GM19238 (cell line): ENCODE data around the gene AVPI1.
"Not testable (repeated sequence)": the region's sequence is repeated elsewhere in the genome, so short reads cannot be mapped to it uniquely, and the experiment has no call there.

Source experiments
- DNase-seq: peaks from one replicate; pipeline ENCODE4 v3.0.0; 2011; ENCODE audit warnings: low spot score; ENCODE audit not compliant: insufficient read length

AVPI1 gene

DNA sequence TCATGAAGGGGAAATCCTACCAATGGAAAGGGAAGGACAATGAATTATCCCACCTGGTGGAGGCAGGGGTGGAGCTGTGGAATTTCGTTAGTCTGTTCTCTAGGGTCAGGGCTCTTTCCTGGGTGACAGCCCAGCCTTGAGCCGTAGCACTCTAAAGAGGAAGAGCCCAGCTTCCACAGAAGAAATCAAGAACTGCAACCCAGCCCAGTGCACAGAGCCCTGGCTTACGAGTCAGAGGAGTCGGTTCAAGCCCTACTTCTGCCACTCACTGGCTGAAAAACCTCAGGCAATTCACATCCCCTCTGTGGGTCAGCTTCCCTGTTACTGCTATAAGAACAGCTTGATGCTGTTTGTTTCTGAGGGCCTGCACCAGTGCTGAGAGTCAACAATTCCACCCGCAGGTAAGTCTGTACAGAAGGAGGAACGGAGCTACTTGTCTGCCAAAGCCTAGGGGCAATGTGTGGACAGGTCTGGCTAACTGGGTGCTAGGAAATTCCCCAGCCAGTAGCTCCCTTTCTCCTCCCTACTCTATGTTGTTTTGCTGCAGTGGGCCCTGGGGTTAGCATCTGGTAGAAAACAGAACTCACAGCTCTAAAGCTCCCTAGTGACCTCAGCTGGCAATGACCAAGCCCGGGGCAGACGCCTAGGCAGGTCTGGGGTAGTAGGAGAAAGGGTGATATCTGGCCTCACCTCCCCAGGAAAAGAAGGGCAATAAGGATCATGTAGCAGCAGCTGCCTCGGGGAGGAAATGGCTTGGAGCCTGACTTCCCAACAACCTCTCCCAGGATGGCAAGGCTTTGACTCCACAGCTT lies 3.3 kb downstream of the AVPI1 start:
- no peak for DNase-seq

DNA sequence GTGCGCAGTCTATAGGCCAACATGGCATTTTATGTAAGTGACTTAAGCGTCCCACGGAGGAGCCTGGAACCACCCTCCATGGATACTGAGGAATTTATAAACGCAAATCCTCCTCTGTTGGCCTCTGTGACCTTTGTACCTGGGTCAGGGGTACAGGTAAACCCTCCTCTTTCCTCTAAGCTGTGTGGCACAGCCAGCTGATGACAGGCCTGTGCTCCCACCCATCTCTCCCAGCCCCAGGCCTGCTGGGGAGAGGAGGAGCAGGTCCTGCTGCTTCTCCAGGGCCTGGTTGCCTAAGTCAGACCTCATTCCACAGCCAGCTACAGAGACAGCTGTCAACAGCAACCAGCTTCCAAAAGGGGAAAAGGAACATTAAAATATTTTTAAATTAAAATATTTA lies 5.0 kb downstream of the AVPI1 start:
- DNase-seq = no peak

DNA sequence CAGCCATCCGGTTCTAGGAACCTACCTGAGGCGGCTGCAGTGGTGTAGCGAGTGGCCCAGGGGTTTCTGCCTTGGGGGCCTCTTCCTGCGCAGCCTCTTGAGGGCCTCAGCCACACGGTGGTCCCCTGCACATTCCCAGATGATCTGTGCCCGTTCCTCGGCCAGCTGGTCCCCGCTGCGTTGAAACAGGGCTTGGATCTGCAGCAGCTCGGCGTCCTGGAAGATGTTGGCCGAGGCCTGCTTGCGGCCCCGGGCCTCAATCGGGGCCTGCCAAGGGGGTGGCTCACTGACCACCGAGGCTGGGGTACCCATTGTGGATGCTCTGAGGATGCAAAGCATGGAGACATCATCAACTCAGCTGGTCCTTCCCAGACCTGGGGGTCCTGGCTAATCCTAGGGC lies 7.4 kb downstream of the AVPI1 start:
- no peak for DNase-seq

DNA sequence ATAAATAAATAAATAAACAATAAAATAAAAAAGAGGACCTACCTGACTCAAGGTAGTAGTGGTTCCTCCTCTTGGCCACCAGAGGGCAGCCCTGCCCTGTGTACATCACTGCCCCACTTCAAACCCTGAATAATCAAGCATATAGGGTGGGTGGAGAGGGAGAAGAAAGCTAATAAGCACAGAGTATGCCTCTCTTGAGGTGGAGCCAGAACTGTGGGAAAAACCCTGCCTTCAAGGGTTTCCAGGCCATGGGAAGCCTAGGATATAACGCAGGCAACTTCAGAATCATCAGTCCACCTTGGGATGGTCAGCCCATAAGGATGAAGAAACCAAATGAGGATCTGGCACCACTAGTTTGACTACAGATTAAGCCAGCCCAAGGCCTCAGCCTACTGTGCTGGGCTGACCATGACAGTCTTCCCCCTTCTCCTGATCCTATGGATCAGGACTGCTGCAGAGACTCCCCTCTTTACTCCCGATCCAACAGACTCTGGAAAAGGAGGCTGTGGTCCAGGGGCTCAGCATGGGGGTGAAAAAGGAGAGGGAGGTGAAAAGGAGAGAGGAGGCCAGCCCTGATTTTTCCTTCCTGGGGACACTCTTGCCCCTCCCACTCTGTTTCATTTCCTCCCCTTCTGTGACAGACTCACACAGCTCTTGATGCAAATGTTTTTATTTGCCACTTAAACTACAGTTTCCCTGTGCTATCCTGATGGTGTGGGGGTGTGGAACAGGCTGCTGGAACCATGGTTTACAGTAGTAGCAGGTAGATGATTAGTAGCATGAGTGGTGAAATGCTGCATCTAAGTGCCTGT lies 10.1 kb downstream of the AVPI1 start:
- peak; percentile 54 for DNase-seq

DNA sequence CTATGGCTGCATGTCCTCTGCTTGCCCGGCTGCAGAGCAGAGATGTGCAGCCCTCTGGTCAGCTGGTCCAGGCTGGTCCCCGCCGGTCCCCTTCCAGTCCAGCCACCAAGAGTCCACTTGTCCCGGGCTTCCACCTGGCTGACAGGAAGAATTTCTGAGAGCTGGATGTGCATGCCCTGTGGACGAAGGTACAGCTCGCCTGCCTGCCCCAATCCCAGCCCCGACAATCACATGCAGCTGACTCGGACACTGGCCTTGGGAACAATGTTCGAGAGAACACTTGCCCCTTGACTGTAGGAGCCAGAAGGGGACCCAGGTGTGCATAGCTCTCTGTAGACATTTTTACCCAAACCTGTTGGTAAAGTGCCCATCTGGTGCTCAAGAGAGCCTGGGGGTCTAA lies 11.8 kb downstream of the AVPI1 start:
- no peak for DNase-seq

DNA sequence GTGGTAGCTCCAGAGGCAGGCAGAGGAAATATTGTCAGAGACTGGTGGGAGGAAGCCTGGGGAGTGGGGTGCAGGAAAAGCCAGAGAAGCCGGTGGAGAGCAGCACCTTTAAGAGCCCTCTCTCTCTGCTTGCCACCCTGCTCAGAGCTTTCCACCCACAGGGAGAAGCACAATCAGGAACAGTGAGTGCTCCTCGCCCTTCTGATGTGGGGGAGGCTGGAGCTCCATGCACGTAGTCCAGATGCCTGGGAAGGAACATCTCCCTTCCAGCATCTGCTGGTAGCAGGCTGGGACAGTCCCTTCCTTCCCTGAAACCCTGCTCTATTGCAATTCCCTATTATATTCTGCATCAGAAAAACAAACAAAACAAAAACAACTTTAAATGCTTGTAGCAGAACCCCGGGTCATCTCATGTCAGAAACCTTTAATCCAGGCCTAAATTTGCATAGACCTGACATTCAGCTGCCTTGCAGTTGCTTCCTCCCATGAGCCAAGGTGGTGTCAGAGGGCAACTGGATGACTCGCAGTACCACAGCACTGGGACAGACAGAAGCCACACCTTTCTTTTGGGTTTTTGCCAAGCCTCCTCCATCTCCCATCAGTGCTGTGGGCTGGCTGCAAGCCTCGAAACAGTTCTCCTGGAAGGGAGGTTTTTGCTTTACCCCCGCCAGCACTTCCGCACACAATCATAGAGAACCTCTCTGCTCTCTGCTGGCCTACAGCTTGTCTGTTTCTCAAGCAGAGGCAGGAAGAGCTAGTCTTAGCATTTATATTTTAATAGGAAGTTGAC lies 13.1 kb downstream of the AVPI1 start:
- no peak for DNase-seq

DNA sequence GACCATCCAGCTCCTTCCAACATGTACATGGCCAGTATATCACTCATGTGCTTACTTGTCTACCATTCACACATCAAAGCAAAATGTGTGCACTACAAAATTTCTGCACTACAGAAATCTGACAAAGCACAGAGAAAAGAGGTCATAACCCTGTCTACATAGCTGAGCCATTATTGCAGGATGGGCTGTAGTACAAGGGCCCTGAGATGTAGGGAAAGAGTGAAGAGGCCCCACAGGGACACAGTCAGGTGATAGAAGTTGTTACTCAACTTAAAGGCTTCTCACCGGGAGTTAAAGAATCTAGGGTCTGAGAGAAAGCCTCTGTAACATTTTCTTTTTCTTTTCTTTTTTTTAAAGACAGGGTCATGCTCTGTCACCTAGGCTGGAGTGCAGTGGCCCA lies 17.5 kb downstream of the AVPI1 start:
- no peak for DNase-seq

DNA sequence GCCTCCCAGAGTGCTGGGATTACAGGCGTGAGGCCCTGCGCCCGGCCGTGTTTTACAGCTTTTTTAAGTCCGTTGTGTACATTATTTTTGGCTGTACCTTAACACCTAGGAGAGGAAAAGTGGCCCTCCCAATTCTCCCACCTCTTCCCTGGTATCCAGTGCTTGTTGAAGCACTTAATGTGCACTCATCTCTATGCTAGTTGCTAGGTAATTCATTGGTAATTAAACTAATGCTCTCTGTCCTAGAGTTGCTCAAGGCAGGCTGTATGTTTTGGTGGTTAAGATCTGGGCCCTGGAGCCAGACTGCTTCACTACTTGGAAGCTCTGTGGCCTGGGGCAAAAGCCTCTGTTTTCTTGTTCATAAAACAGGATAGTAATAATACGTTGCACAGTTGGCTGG lies 19.6 kb downstream of the AVPI1 start:
- no peak for DNase-seq

DNA sequence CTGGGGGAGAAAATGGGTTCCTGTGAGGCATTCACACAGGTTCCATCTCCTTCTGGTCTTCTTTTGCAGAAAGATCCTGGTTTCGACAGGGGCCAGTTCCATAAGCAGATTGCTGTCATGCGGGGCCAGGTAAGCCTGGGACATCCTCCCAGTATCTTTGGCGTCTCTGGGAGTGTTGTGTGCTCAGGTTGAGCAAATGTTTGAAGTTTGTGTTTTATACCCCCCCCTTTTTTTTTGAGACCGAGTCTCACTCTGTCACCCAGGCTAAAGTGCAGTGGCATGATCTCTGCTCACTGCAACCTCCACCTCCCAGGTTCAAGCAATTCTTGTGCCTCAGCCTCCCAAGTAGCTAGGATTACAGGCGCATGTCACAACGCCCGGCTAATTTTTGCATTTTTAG lies 20.0 kb downstream of the AVPI1 start:
- no peak for DNase-seq

DNA sequence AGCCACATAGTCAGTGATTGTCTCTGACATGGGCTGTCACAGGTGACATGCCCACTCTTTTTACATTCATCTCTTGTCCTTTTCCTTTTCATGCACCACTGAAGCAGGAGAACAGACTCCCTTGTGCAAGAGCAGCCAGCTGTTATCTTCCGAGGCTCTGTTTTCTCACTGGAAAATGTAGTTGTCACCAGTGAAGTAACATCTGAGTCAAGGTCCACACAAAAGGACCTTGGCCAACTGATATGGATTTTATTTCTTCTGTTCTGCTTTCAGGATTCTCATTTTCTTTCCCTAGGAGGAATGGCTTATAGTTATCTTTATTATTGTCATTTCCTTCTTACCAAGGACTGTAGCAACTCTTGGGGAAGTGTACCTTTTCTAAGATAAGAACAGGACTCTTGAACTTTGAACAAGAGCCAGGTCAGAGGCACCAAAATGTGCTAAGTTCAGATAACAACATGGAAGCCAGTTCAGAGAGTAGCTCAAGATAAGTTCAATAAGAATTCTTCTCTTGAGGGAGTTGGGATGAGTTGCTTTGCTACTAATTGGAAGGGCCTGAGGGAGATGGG lies 22.7 kb downstream of the AVPI1 start:
- no peak for DNase-seq

DNA sequence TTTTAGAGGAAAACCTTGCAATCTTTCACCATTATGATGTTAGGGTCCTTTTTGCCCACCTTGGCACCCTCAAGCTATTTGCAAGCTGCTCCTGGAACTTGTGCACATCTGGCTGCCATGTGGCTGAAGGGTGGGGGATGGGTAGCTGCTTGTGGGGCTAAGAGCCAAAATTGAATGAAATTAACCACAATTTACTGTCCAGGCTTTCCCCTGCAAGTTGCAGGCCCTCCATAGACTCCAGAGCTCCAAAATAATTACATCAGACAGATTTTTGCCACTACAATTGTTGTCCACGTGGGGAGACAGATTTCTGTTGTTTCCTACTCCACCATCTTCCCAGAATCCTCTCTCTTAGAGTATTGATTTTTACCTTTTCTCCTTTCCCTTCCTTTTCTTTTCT lies 27.5 kb downstream of the AVPI1 start:
- no peak for DNase-seq

DNA sequence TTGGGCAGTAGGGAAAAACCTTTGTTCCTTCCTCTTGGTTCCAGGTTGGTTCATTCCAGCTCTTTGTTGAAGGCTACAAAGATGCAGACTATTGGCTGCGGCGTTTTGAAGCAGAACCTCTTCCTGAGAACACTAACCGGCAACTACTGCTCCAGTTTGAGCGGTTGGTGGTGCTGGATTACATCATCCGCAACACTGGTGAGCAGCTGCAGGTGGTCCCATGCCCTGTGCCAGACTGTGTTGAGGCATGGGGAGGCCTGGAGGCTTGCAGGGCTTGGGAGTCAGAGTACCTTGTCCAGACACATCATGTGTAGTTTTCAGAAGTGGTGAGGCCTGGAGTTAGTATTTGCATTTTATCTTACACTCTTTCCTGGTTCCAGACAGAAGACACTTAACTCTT lies 30.3 kb downstream of the AVPI1 start:
- DNase-seq = no peak

DNA sequence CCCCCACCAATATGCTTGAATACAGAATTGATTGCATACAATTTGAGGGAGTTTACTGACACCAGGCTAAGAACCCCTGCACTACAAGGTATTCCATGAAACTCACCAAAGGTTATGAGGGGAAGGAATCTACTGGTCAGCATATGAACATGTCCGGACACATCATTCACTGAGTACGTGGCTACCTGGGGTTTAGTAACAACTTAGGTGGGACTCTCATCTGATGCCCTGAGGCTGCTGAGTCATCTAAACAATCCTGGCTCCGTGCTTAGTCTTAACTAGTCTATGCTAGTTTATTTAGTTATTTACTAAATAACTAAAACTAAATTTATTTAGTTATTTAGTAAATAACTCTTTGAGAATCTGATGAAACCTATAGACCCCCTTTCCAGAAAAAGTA lies 35.3 kb downstream of the AVPI1 start:
- DNase-seq = no peak

DNA sequence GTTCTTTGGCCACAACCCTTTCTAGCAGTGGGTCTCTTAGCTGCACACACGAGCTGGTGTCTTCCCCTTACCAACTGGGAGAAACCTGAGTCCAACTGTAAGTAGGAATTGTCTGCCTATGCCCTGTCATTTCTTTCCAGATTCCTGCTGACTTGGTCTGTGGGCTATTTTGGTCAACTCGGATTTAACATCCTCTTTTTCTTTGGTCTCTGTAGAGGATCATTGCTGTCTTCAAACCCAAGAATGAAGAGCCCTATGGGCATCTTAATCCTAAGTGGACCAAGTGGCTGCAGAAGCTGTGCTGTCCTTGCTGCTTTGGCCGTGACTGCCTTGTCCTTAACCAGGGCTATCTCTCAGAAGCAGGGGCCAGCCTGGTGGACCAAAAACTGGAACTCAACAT lies 36.3 kb downstream of the AVPI1 start:
- DNase-seq = no peak

DNA sequence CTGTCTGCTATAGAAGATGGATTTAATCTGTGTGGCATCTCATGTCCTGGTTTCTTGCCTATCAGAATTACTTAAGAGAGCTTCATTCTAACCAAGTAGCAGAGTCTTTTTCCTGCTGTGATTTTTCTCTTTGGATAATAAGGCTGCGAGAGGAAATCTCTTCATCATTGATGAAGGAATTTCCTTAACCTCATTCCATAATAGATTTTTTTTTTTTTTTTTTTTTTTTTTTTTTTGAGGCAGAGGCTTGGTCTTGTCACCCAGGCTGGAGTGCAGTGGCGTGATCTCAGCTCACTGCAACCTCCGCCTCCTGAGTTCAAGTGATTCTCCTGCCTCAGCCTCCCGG lies 37.7 kb downstream of the AVPI1 start:
- DNase-seq = not testable (repeated sequence)

DNA sequence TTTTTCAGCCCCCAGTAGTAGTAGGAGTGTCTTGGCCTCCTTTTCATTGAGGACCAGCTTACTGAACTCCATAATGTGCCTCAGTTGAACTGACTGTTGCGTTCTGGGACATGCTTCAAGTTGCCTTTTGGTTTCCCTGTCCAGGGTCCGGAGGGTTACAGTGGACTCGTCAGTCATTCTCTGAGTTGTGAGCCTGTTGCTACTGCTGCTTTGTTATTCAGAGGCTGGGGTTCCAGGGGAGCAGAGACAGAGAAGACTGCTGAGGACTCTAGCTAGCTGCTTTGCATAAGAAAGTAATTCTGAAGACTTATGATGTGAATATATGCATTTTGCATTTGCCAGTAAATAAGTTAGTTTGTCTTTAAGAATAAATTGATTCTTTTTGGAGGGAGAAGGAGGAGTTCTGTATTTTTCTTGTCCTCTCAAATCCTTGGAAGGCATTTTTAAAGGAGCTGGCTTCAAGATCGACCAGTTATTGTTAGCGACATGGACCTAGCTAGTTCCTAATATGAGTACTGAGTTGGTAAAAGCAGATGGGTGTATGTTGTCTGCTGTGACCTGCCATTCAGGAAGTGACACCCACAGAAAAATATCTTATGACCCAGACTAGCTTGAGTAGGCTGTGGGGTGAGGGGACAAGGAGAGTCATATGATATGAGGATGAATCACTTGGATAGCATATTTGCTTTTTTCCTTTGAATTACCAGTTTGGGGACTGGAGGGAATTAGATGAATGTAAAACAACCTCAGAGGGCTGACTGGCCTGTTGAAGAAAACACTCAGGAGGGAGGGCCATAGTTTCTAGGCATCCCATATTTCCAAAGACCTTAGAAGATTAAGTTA lies 38.3 kb downstream of the AVPI1 start:
- peak; percentile 24 for DNase-seq

DNA sequence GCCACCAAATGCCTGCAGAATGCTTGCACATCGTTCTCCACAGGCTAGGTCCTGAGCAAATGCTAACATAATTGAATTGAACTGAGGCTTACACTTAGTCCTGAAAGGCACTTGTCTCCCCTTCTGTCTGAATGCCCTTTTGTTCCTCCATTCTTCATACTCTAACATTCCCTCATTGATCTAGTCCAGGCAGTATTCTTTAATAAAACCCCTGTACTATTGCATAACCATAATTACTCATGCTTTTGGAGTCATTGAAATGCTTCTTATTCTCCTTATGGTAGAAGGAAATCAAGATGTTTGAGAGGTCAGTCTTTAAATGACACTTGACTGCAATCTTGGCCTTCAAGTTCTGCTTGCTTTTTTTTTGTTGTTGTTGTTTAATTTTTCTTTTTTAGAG lies 39.5 kb downstream of the AVPI1 start:
- no peak for DNase-seq

DNA sequence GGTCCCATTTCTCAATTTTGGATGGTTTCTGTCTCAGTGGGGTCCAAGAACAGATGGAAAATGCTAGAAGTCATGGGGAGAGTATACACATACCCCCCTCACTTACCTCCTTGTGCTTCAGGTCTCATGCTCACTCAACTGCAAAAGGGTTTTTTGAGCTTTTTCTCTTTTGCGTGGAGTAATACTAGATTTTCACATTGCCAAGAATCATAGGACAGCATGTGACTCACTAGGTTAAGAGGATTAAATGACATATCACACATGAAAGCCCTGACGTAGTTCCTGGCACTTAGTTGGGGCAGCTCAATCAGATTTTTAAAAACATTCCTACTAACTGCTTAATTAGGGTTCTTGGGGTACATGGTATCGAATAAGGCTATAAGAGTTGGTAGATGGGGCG lies 42.1 kb downstream of the AVPI1 start:
- no peak for DNase-seq

DNA sequence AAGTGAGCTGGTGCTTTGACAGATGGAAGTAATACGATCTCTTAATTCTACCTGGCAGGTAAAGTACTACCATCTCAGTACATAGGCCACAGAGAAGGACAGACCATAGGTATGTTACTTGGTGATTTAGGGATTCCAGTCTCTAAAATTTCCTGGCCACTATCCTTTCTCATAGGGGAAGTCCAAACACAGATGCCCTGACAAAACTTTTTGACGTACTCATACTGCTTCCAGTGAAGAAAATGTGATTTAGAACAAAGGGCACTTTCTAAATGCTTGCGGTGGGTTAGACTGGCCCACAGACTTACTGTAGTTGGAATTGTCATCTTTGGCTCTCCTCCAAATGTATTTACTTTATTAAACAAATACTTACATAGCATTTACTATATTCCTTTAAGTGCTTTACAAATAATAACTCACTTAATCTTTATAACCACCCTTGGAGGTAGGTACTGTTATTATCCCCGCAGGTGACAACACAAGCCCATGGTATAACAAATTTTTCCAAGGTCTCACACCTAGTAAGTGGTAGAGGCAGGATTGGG lies 43.5 kb downstream of the AVPI1 start:
- DNase-seq = no peak

DNA sequence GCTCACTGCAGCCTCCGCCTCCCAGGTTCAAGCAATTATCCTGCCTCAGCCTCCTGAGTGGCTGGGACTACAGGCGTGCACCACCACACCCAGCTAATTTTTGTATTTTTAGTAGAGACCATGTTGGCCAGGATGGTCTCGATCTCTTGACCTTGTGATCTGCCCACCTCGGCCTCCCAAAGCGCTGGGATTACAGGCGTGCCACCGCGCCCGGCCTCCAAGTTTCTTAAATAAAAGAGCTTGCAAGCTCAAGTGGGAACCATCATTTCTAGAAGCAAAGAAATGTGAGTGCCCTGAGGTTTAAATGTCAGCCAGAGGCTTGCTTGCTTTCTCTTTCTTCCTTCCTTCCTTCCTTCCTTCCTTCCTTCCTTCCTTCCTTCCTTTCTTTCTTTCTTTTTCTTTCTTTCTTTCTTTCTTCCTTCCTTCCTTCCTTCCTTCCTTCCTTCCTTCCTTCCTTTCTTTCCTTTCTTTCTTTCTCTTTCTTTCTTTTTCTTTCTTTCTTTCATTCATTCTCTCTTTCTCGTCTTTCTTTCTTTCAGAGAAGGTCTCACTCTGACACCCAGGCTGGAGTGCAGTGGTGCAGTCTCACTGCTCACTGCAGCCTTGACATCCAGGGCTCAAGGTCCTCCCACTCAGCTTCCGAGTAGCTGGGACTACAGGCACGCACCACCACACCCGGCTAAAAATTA lies 44.4 kb downstream of the AVPI1 start:
- not testable (repeated sequence) for DNase-seq
